Lower lobe of right lung (tissue), 2 donors: ENCODE data around the gene IQSEC3. TPM values are rescaled to one million over a fixed set of nuclear protein-coding genes. Genes with fewer than 3 reads are reported as not detected.

Source experiments
- ATAC-seq, 2 donors: fragments of 200-7000 bp; cut with Tn5 transposase; one replicate each; pipeline ENCODE4 v1.9.1; 2020 to 2022; ENCODE audit warnings: mild to moderate bottlenecking in 2 of 2, moderate library complexity in 2 of 2
- DNase-seq: peaks from one replicate; pipeline ENCODE4 v3.0.0-alpha.2; 2020
- H3K27ac ChIP-seq: fragments of 200-600 bp; one replicate; pipeline ENCODE4 v1.8.0; 2022
- H3K27me3 ChIP-seq: fragments of 200-600 bp; one replicate; pipeline ENCODE4 v1.8.0; 2022; ENCODE audit warnings: low read depth
- H3K36me3 ChIP-seq: fragments of 200-600 bp; one replicate; pipeline ENCODE4 v1.8.0; 2022; ENCODE audit warnings: mild to moderate bottlenecking
- H3K4me1 ChIP-seq: fragments of 200-600 bp; one replicate; pipeline ENCODE4 v1.8.0; 2022
- H3K4me3 ChIP-seq: fragments of 200-600 bp; one replicate; pipeline ENCODE4 v1.8.0; 2022; ENCODE audit warnings: mild to moderate bottlenecking
- H3K9me3 ChIP-seq: fragments of 200-600 bp; one replicate; pipeline ENCODE4 v1.8.0; 2022
- intact Hi-C: fragments of 100-400 bp; cut with DNase I; formaldehyde crosslinking; loops from one replicate; pipeline ENCODE4 v1.11.0; 2022
- total RNA-seq: library from RNA; stranded (reverse); fragmentation: NEBNext Ultra II Directional; extraction: Animal tissue kit (Norgen Biotek cat#: 25700); gene quantifications from one replicate; pipeline ENCODE4 v1.2.1, GENCODE V29; 2021
- TF ChIP-seq, protein P1 (sequence below): fragments of 200-600 bp; IDR thresholded peaks from one replicate; pipeline ENCODE4 v1.8.0; 2022; ENCODE audit warnings: antibody characterized with exemption, mild to moderate bottlenecking
- donor health status: DM: no; HTN: yes; CAD: no; lungs with severe emphysema.

IQSEC3 gene
- total RNA-seq, 1 donor from 2014 or later = 10.7 TPM

DNA sequence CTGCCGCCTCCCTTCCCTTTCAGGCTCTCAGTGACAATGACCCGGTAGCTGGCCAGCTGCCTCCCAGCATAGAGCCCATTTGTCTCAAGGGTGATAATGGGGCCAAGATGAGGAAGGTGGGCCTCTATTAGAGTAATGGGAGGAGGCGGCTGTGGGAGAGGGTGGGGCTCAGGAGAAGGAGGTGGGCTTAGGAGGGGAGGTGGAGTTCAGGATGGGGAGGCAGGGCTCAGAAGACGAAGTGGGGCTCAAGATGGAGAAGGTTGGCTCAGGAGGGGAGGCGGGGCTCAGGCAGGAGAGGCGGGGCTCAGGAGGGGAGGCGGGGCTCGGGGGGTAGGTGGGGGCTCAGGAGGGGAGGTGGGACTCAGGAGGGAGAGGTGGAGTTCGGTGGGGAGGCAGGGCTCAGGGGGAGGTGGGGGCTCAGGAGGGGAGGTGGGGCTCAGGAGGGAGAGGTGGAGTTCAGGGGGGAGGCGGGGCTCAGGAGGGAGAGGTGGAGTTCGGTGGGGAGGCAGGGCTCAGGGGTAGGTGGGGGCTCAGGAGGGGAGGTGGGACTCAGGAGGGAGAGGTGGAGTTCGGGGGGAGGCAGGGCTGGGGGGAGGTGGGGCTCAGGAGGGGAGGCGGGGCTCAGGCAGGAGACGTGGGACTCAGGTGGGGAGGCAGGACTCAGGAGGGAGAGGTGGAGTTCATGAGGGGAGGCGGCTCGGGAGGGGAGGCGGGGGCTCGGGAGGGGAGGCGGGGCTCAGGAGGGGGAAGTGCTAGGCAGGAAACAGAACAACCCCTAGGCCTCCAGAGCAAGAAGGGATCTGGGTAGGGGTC is 36.8 kb downstream of the IQSEC3 start:
- H3K27me3 ChIP-seq = peaks cover 36% of the 10 kb centered on the region
- DNase-seq (no peak), ATAC-seq (no peak)
- H3K4me3 ChIP-seq = no peak overlapping the region
- intact Hi-C loops = no loop called here
- peaks cover 5% of the 10 kb centered on the region for H3K4me1 ChIP-seq
- no peak overlapping the region for H3K27ac ChIP-seq
- H3K9me3 ChIP-seq = no peaks in the 10 kb centered on the region
- no peaks in the 10 kb centered on the region for H3K36me3 ChIP-seq
- TF ChIP-seq, protein P1, sequence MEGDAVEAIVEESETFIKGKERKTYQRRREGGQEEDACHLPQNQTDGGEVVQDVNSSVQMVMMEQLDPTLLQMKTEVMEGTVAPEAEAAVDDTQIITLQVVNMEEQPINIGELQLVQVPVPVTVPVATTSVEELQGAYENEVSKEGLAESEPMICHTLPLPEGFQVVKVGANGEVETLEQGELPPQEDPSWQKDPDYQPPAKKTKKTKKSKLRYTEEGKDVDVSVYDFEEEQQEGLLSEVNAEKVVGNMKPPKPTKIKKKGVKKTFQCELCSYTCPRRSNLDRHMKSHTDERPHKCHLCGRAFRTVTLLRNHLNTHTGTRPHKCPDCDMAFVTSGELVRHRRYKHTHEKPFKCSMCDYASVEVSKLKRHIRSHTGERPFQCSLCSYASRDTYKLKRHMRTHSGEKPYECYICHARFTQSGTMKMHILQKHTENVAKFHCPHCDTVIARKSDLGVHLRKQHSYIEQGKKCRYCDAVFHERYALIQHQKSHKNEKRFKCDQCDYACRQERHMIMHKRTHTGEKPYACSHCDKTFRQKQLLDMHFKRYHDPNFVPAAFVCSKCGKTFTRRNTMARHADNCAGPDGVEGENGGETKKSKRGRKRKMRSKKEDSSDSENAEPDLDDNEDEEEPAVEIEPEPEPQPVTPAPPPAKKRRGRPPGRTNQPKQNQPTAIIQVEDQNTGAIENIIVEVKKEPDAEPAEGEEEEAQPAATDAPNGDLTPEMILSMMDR = no peak

DNA sequence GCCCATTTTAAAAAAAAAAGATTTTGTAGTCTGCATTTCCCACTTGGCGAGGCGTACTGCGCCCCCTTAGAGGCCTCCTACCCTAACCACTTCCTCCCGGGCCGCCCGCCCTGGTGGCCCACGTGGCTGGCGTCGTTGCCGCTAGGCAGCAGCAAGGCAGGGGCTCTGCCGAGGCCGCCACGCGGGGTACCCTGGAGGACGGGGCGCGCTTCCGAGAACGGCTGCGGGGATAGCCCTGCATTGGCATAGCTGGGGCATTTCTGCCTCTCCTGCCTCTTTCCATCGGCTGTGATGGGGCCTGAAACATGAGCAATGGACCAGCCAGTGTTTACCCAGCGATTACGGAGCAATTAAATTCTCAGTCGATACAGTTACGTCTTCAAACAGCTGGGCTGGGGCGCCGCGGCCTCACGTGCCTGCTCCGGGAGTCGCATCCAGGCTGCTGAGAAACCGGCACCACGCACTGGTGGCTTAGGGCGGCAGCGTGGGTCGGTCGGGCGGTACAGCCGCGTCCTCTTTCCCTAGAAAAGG is 38.0 kb downstream of the IQSEC3 start:
- TF ChIP-seq, protein P1 = no peak
- H3K9me3 ChIP-seq = no peaks in the 10 kb centered on the region
- H3K36me3 ChIP-seq = no peaks in the 10 kb centered on the region
- ATAC-seq (peak; percentile 24 to 36), DNase-seq (no peak)
- intact Hi-C loops = no loop called here
- H3K27ac ChIP-seq = no peak overlapping the region
- peaks cover 5% of the 10 kb centered on the region for H3K4me1 ChIP-seq
- peaks cover 32% of the 10 kb centered on the region for H3K27me3 ChIP-seq
- no peak overlapping the region for H3K4me3 ChIP-seq

DNA sequence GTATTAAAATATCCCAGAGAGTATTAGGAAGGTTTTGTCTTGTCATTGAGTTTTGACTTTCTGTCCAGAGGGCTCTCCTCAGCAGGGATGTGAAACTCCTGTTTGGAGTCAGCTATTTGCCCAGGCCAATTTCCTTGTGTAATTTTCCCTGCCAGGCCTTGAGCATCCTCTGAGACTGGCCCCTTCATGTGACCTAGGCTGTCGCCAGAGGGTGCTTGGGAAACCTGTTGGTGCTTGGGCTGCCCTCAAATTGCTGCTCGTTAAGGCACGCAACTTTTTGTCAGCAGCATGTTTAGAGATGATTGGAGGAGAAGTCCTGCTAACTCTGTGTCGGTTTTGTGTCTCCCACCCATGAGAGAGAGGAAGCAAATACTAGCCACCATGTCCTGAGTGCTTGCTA is 39.1 kb downstream of the IQSEC3 start:
- H3K4me3 ChIP-seq = no peak overlapping the region
- TF ChIP-seq, protein P1 = no peak
- H3K4me1 ChIP-seq = peaks cover 5% of the 10 kb centered on the region
- intact Hi-C loops = no loop called here
- H3K36me3 ChIP-seq = no peaks in the 10 kb centered on the region
- DNase-seq (no peak), ATAC-seq (no peak)
- H3K27me3 ChIP-seq = peaks cover 22% of the 10 kb centered on the region
- no peak overlapping the region for H3K27ac ChIP-seq
- H3K9me3 ChIP-seq = no peaks in the 10 kb centered on the region

DNA sequence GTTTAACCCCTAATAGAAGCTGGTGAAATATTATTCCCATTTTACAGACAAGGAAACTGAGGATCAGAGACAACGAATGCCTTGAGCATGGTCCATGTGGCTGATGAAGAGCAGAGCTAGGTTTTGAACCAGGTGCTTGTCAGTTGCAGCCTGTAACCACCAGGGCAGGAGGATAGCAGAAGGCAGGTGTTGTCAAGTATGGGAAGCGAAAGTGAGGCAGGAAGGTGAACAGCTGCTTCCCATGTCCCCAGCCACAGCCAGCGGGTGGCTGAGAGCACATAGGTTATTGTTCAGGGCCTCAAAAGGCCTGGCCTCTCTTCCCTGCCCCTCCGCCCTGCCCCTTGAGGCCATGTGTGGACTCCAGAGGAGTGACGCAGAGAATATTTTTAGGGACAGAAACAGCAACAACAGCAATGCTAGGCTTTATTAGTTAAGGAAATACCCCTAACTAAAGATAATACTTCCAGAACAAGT is 39.6 kb downstream of the IQSEC3 start:
- no peak overlapping the region for H3K4me3 ChIP-seq
- DNase-seq (no peak), ATAC-seq (no peak)
- no peaks in the 10 kb centered on the region for H3K36me3 ChIP-seq
- intact Hi-C loops = no loop called here
- H3K4me1 ChIP-seq = peaks cover 5% of the 10 kb centered on the region
- TF ChIP-seq, protein P1 = no peak
- no peaks in the 10 kb centered on the region for H3K9me3 ChIP-seq
- no peak overlapping the region for H3K27ac ChIP-seq
- H3K27me3 ChIP-seq = peaks cover 17% of the 10 kb centered on the region

DNA sequence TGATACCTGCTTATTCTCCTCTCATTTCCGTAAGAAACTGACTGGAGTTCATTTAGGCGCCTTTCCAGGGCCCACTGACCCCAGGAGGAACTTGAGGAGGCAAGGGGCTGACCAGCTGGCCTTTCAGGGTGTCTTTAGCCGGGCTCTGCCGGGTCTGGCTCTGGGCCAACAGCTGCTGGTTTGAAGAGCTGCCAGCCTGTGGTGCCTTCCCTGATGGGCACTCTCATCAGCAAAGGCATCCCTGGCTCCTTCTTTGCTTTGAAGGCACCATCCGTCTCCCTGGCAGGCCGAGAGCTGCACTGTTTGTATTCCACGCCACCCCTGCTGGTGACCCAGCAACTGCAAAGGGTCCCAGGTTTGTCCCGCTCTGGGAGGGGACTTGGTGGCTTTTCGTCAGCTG is 42.0 kb downstream of the IQSEC3 start:
- intact Hi-C loops = no loop called here
- TF ChIP-seq, protein P1 = no peak
- Histone ChIP-seq H3K4me3 (peak overlapping the region; percentile 40), H3K9me3 (no peaks in the 10 kb centered on the region), H3K27ac (no peak overlapping the region), H3K27me3 (peaks cover 11% of the 10 kb centered on the region), H3K4me1 (peaks cover 5% of the 10 kb centered on the region), H3K36me3 (no peaks in the 10 kb centered on the region)
- no peak for ATAC-seq
- no peak for DNase-seq
